NK-92 (cell line): Measurements from ENCODE around the gene NKAIN1.
"Not testable (repeated sequence)": the region's sequence is repeated elsewhere in the genome, so short reads cannot be mapped to it uniquely, and the experiment has no call there.

Experiments used
- DNase-seq: peaks from one replicate; lab custom pipeline; 2025; ENCODE audit not compliant: unreplicated experiment; lab: John Stamatoyannopoulos, UW

Gene NKAIN1

GRCh38 chr1:31239653-31240241 lies at the start of gene NKAIN1:
Gene NKAIN1 (minus strand): TSS chr1:31239887. CDS start chr1:31239547, 340 bp downstream.
- no peak for DNase-seq

- DNase-seq, result no peak
Observed at GRCh38 chr1:31289021-31289420, 49.3 kb upstream of the NKAIN1 start.

DNA sequence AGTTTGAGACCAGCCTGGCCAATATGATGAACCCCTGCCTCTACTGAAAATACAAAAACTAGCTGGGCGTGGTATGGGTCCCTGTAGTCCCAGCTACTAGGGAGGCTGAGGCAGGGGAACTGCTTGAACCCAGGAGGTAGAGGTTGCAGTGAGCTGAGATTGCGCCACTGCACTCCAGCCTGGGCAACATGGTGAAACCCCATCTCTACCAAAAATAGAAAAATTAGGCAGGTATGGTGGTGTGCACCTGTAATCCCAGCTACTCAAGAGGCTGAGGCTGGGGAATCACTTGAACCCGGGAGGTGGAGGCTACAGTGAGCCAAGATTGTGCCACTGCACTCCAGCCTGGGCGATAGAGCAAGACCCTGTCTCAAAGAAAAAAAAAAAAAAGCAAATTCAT lies 48.1 kb upstream of the NKAIN1 start:
- not testable (repeated sequence) for DNase-seq

- not testable (repeated sequence) for DNase-seq
Observed at GRCh38 chr1:31282426-31282825, 42.7 kb upstream of the NKAIN1 start.

DNA sequence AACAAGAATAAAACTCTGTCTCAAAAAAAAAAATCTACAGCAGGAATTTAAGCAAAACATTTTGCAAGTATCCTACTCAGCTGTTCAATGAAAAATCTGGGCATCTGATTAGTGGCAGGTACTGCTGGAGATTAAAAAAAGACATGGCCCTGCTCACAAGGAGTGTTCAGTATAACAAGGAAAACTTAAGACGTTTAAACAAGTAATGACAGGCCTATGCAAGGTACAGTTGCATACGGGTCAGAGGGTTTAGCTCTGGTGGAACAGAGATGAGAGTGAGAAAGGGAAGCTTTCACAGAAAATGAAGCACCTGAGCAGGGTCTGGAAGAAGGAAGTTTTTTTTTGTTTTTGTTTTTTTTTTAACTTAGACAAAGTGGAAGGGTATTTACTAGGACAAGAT lies 33.9 kb upstream of the NKAIN1 start:
- DNase-seq, result no peak

DNA sequence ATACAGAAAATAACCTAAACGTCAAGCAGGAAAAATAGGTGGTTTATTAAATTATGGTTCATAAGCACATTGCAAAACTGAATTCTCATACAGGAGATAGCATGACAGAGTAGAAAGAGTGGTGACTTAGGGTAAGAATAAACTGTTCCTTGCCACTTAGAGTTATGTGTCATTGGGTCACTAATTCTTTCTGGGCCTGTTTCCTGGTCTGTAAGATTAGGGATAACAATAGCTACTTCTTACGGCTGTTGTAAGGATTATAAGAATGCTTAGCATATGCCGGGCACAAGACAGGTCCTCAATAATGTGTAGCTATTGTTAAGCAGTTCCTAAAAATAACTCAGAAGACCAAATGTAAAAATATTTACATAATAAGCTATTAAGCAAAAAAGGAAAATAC lies 32.7 kb upstream of the NKAIN1 start:
- no peak for DNase-seq

GRCh38 chr1:31266547-31266946 lies 26.9 kb upstream of the NKAIN1 start:
- no peak for DNase-seq

- no peak for DNase-seq
Observed at GRCh38 chr1:31264790-31265386, 25.2 kb upstream of the NKAIN1 start.

GRCh38 chr1:31263408-31263807 lies 23.7 kb upstream of the NKAIN1 start:
- no peak for DNase-seq

GRCh38 chr1:31262393-31262792 lies 22.7 kb upstream of the NKAIN1 start:
- not testable (repeated sequence) for DNase-seq

DNA sequence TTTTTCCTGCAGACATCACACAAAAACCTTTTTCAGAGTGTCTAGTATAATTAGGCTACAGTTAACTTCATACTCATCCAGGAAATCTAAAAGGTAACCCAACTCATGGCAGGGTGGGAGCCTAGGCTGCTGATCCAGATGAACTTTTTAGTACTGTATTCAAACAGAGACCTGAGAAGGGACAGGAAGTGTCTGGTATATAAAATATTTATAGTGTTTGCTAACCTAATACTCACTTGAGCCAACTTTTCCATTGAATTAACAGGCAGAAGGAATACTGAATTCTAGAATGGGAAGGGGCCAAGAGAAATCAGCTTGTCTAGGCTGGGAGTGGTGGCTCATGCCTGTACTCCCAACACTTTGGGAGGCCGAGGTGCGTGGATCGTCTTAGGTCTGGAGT lies 22.2 kb upstream of the NKAIN1 start:
- no peak for DNase-seq

DNA sequence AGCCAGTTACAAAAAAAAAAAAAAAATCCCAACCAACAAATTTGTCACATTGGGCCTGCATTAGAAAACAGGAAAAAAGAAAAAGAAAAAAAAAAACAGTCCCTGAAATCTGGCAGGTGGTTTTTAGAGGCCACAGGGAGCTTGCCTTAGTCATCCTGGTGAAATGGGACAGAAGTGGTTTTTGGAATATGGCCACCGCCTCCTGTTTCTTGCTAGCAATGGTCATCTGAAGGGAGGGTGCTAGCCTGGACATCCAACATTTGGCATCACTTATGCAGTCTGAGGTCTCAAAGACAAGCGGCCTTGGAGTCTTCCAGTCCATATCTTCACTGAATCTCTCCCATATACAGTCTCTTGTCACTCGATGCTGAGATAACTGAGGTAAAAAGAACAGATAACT lies 20.1 kb upstream of the NKAIN1 start:
- DNase-seq, result no peak

- DNase-seq, result no peak
Observed at GRCh38 chr1:31258581-31258980, 18.9 kb upstream of the NKAIN1 start.

DNA sequence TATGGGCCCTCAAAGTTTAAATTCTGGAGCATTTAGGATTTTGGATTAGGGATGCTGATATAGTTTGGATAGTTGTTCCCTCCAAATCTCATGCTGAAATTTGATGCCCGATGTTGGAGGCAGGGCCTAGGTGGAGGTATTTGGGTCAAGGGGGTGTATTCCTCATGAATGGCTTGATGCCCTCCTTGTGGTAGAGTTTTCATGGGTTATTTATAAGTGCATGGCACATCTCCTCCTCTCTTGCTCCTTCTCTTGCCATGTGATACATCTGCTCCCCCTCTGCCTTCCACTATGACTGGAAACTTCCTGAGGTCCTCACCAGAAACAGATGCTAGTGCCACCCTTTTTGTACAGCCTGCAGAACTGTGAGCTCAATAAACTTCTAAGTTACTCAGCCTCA lies 17.5 kb upstream of the NKAIN1 start:
- no peak for DNase-seq

DNA sequence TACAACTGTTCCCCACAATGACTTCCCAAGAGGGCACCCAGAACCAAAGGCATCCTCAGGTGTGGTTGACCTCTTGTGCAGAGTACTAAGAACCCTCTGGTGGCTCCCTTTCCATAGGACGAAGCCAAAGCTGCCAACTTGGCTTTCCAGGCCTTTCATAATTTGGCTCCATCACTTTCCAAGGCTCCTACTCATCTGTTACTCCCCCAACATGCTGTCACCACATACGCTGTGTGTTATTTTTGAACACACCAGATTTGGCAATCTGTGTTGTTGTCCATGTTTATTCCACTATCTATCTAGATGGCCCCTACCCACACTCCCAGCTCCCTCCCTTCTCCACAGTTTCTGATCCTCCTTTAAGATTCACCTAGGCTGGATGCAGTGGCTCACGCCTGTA lies 10.2 kb upstream of the NKAIN1 start:
- DNase-seq, result no peak

DNA sequence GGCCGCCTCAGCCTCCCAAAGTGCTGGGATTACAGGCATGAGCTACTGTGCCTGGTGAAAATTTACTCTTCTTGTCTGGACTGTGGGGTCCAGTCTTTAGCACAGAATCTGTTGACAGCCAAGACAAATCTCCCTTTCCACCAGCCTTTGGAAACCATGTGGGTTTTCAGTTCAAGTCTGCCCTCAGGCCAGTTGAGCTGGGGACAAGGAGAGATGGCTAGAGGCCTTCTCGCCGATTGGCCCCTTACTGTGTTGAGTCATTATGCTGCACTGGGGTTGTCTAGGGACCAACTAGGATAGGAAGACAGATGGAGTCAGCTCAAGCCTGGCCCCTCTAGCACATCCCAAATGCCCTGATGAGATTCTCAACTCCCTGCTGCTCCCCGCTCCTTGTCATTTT lies 8.6 kb upstream of the NKAIN1 start:
- DNase-seq, result no peak

GRCh38 chr1:31244326-31244725 lies 4.6 kb upstream of the NKAIN1 start:
- DNase-seq, result no peak

GRCh38 chr1:31243501-31244286 lies 4.0 kb upstream of the NKAIN1 start:
- DNase-seq, result no peak

DNA sequence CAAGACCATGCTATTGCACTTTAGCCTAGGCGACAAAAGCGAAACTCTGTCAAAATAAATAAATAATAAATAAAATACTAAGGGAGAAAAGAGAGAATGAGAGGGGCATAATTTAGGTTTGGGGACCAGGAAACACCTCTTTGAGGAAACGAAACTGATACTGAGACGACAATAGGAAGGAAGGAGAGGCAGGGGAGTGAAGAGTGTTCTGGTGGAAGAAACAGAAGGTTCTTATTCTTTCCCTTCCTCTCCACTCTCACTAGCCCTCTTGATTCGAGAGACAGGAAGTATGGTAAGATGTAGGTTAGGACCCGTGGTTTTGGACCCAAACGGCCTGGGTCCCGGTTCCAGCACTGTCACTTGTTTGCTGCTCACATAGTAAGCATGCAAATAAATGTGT lies 1.6 kb upstream of the NKAIN1 start:
- no peak for DNase-seq

DNA sequence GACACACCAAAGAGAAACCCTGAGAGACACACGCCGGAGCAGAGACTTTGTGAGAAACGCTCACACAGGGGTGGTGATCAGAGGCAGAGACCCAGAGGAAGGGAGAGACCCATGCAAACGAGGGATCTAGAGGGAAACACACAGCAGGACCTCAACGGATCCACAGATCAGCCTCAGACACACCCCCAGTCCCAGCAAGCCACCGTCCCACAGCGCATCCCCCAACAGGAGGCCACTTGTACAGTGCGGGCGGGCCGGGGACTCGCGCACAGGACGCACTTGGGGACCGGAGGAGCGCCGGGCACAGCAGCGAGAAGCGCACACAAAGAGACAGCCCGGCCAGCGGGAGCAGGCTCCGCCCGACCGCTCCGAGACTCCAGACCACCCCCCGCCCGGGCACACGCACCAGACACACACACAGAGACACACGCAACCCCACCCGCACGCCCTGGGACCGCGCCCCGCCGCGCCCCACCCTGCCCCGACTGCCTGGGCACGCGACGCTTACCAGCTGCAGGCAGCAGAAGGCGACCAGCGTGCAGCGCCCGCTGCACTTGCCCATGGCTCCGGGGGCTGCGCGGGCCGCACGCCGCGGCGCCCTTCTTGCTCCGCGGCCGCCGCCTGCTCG lies 587 bp downstream of the NKAIN1 start:
- DNase-seq, result no peak

- DNase-seq, result no peak
Observed at GRCh38 chr1:31238612-31238985, 1.1 kb downstream of the NKAIN1 start.

- DNase-seq, result no peak
Observed at GRCh38 chr1:31234870-31235269, 4.8 kb downstream of the NKAIN1 start.
